GM11168 (cell line): ENCODE results near the gene INPP4A.

Source experiments
- in situ Hi-C: fragments of 300-500 bp; cut with MboI; formaldehyde crosslinking; loops from one replicate; pipeline ENCODE4 v1.12.0; 2022; ENCODE audit warnings: low sequenced_read_pairs; ENCODE audit not compliant: unreplicated experiment

INPP4A gene

GRCh38 chr2:98487806-98488189 lies 43.1 kb downstream of the INPP4A start:
- in situ Hi-C loops: no loop called here

GRCh38 chr2:98488252-98488651 lies 43.6 kb downstream of the INPP4A start:
- in situ Hi-C loops: no loop called here

DNA sequence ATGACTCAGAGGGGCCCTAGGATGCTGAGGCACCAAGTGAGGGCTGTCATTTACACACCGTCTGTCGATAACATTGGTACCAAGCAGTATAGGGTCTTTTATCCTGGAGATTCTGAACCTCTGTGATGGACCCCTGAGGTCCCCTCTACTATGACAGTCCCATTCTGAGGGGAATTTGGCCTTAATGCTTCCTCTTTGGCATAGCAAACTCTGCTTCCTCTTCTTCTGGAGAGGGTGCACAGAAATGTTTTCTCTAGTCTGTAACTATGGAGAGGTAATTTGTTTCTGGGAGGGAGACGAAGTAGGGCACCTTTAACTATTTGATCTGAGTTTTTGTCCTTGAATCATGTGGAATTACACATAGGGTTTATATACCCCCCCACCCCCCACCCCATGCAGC lies 44.8 kb downstream of the INPP4A start:
- in situ Hi-C loops: no loop called here

DNA sequence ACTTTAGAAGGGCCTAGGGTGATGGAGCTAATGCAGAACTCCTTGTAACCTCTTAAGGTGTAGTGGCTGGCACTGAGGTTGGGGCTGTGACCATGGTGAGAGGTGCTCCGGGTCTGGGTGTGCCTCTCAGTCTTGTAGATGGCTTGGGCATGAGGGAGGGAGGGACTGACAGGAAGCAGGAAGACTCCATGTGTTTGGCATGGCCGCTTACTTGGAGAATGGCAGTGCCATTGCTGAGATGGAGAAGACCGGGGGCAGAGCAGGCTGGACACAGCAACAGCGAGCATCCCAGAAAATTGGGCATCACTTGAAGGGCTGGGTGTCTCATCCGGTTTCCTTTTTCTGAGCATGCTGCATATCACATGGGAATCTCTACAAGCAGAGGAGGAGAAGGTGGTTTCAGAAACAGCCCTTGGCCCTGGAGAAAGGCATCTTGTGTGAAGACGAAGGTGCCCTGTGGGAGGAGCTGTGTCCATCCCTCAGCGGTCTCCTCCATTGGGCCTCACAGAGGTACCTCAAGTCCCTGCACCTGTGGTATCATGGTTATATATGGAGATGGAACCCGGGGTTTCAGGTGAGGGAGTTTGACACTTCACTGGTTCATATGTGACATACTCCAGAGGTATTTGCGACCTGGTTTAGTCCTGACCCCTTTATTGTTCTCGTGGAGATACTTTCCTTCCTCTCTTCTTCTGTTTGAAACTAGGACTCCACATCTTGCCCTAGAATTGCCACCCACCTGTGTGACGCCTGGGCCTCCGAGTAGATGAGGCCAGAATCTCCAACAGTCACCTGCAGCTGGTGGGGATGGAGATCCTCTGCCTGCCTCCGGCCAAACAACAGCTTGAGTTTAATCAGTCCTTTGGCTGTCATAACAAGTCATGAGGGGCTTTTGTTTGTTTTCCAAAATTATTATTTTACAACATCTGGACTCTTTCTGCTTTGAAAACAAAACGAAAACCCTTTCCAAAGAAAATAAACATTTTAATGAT lies 45.6 kb downstream of the INPP4A start:
- in situ Hi-C loops: no loop called here

GRCh38 chr2:98492441-98492840 lies 47.8 kb downstream of the INPP4A start:
- in situ Hi-C loops: no loop called here

GRCh38 chr2:98494699-98495098 lies 50.0 kb downstream of the INPP4A start:
- in situ Hi-C loops: no loop called here

GRCh38 chr2:98496750-98497493 lies 52.3 kb downstream of the INPP4A start:
- in situ Hi-C loops: no loop called here

- in situ Hi-C loops: no loop called here
These were observed 54.2 kb downstream of the INPP4A start for GRCh38 chr2:98498703-98499440.

DNA sequence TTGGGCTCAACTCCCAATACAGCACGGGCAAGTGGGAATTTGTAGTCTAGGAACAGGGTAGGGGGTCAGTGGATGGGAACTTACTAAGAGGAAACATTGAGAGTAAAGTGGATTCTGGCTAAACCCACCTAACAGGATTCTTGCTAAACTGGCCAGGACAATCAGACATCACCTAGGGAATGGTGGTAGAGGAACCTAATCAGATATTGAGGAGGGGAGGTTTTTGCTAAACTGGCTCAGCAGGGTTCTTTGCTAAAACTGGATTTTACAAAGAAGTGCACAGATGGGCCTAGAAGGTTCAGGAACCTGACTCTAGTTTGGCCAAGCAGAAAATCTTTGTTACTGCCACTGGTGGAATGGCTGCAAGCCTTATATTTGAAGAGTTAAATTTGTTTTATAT lies 55.9 kb downstream of the INPP4A start:
- in situ Hi-C loops: no loop called here

- in situ Hi-C loops: no loop called here
These were observed 56.6 kb downstream of the INPP4A start for GRCh38 chr2:98501223-98501622.

DNA sequence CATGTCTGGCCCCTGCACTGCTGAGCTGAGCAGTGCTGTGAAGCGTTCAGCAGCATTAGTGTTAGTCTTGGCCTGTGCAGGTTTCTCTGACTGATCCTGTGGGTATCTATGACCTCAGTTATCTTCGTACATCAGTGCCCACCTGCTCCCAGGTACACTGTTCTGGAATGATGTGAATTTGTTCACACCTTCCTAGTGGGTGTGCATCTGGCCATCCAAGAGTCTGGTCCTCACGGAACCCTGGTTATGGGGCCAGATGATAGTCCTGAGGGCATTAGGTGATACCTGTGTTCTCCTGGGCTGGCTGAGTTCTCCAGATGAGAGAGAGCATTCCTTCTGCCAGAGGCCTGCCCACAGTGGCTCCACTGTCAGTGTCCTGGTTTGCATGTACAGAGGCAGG lies 57.2 kb downstream of the INPP4A start:
- in situ Hi-C loops: no loop called here

DNA sequence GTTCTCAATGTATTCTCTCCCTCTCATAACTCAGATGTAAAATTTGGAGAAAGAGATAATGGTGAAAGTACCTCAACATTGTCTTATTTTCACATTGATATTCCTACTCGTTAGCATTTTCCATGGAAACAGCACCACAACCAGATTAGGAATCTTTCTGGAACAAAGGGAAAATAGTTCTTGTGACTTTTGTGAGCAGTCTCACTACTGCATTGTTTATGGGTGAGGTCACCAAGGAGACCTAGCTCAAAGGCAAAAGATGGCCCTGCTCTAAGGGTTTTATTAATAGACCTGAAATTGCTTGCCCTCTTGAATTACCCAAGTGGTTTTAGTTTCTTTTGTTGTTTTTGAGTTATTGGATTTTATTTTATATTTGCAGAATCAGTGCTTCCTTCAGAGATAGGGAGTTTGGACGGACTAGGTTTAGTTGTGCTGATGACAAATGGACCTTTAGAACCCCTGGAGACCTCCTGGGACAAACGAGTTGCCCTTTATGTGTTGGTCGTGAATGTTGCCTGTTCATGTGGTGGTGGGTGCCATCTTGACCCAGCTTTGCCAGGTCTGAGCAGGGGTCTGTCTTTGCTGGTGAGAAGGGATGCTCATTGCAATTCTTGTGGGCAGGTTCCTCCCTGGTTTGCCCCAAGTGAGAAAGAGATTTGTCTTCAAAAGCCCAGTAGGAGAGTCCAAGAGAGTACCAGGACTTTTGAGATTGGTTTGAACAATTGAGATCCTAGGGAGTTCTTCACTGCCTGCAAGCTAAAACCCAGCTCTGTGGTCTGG lies 58.1 kb downstream of the INPP4A start:
- in situ Hi-C loops: no loop called here

DNA sequence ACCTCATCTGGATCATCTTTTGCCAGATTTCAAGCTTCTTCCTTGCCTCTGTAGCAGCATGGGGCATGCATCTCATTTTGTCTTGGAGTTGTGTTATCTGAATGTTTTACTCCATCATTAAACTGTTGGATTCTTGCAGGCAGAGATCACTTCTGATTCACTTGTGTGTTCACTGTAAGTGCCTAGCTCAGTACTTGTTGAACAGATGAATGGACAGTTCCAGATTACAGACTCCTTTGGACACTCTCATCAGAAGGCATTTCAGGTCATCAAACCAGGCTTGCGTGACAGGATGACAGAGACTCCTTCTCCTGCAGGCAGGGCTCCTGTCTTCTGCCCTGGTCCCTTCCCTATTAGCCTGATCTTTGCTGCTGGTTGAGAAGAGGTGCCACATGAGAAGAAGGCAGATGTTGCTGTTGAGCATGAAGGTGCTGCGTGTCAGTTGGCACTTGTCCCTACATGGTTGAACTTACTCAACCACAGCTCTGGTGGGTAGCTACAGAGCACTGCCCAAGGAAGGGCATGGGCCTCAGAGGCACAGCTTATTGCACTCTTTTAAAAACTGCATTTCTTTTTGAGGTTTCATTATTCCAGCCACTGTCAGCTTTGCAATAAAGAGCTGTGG lies 58.9 kb downstream of the INPP4A start:
- in situ Hi-C loops: no loop called here

GRCh38 chr2:98504381-98505109 lies 59.9 kb downstream of the INPP4A start:
- in situ Hi-C loops: no loop called here

DNA sequence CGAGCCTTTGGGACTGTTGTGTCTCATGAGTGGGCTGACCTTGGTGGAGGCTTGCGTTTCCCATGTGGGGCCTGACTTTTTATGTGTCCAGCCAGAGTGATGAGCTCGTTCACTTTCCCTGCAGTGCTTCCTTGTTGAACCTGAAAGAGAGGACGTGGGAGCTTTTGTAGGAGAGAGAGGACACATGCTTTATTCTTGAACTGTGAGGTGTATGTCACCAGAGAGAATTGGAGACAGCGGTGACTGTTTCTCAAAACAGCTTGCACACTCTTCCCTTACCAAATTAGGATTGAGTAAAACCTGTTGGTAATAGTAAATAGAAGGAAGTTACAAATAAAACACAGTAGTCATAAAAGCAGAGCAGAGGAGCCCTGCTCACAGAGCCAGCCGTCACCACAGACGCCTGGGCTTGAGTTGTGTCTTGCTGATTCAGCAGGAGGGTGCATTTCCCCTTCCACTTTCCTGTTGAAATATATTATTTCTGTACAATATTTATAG lies 60.7 kb downstream of the INPP4A start:
- in situ Hi-C loops: no loop called here

- in situ Hi-C loops: no loop called here
These were observed 61.5 kb downstream of the INPP4A start for GRCh38 chr2:98505971-98506664.

GRCh38 chr2:98506881-98507280 lies 62.2 kb downstream of the INPP4A start:
- in situ Hi-C loops: no loop called here

GRCh38 chr2:98507461-98507860 lies 62.8 kb downstream of the INPP4A start:
- in situ Hi-C loops: no loop called here
